ENCODE results near the gene GRK6.
A peak's percentile ranks its signal among the peaks of the same experiment; 100 is the strongest.

The GRK6 gene

GRCh38 chr5:177427211-177427822 is 841 bp downstream of the GRK6 start:
- DNase-seq, result no peak

- peak; percentile 39 for DNase-seq
Measured at GRCh38 chr5:177427919-177428573, 1.6 kb downstream of the GRK6 start.

DNA sequence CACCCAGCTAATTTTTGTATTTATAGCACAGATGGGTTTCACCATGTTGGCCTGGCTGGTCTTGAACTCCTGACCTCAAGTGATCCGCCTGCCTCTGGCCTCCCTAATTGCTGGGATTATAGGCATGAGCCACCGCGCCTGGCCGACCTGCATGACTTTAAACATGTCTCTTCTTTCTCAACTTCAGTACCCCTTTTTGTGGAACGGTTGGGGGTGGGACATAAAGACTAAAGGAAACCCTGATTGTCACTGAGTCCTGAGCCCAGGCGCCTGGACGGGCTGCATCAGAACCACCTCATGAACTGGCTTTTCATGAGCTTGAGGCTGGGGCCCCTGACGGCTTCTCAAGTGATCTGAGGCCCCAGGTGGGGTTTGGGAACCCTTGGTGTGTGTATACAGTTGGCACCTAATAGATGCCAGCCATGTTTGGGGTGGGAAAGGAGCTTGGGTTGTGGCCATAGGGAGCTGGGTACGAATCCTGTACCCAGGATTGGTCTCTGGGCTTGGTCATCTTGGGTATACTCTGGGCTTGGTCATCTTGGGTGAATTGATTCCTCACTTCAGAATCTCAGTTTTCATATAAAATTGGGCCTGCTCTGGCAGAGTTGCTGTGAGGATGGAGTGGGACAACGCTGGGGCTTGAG is 2.2 kb downstream of the GRK6 start:
- DNase-seq, result no peak

DNA sequence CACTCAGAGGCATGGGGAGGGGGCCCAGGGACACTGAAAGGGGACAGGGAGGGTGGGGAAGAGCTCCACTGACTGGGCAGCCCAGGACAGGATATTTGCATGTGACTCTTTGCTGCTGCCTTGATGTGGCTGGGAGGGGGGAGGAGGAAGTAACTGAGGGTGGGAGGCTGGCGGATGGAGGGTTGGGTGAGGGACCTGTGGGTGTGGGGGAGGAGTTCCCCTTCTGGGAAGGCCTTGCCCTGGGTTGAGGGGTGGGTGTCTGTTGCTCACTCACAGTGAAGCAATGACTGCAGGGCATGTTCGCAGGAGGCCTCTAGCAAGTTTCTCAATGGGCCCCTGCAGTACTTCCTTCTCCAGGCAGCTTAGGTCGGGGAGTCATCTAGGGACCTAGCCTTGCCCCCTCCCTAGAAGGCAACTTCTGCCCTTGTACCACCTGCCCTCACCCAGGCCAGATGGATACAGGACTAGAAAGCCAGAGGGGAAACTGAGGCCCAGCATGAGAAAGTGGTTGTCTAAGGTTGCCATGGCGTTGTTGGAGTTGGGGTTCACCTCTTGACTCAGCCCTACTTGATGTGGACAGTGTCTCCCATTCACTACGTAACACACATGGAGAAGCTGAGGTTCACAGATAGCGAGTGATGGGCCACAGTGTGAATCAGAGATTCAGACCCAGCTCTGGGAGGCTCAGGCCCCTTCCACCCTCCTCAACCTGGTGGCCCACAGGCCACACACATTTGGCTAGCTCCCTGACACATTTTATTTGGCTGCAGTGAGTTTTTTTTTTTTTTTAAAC is 3.0 kb downstream of the GRK6 start:
- DNase-seq, result peak; percentile 92

GRCh38 chr5:177430140-177430951 is 3.9 kb downstream of the GRK6 start:
- DNase-seq, result no peak

DNA sequence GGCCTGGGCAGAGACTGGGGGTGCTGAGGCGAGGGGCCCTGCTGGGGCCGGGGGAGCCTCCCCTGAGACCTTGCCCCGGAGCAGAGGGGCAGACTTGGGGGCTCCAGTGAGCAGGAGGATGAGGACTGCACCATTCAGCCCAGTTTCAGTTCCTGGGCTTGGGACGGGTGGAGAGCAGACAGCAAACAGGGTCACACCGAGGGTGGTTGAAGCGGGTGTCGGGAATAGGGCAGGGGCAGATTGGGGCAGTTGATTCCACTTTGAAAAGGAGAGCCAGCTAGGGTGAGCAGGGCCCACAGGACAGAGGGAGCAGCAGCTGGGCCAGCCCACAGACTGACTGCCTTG is 4.5 kb downstream of the GRK6 start:
- DNase-seq, result peak; percentile 22

GRCh38 chr5:177431317-177432142 is 5.1 kb downstream of the GRK6 start:
- peak; percentile 74 for DNase-seq

GRCh38 chr5:177432143-177432838 is 5.8 kb downstream of the GRK6 start:
- no peak for DNase-seq

DNA sequence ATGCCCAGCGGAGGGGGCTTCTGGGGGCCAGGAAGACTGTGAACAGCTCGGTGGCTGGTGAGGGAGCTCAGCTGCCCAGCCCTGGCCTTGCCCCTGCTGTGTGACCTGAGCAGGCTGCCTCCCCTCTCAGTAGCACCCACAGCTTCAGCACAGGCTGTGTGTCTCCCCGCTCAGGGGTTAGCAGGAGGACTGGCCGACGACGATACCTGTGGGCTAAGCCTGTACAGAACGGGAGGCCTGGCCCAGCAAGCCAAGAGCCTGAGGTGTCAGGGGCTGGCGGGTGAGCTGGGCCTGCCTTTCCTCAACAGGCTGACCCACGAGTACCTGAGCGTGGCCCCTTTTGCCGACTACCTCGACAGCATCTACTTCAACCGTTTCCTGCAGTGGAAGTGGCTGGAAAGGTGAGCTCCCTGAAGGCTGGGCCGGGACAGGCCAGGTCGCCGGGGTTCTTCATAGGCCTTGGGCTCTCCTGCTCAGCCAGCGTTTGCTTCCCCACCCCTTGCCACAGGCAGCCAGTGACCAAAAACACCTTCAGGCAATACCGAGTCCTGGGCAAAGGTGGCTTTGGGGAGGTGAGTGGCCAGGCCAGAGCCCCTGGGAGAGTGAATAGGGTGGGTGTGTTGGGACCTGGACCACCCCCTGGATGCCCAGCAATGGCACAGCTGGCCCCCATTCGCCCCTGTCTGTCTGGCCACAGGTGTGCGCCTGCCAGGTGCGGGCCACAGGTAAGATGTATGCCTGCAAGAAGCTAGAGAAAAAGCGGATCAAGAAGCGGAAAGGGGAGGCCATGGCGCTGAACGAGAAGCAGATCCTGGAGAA is 6.6 kb downstream of the GRK6 start:
- no peak for DNase-seq

DNA sequence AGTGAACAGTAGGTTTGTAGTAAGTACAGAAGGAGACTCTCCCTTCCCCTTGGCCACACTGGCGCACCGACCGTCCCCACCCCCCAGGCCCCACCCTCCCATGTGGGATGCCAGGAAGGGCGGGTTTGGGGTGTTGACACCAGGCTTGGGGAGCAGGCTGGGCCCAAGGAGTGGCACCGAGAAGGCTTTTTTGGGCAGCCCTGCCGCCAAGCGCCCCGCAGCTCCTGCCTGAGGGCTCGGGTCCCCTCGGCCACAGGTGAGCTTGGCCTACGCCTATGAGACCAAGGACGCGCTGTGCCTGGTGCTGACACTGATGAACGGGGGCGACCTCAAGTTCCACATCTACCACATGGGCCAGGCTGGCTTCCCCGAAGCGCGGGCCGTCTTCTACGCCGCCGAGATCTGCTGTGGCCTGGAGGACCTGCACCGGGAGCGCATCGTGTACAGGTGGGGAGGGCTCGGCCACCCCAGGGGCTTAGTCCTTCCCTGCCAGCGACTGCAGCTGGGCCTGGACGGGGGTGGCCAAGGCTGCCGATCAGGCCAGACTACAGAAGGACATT is 7.3 kb downstream of the GRK6 start:
- DNase-seq, result no peak

GRCh38 chr5:177434437-177434836 is 8.0 kb downstream of the GRK6 start:
- peak; percentile 70 for DNase-seq

GRCh38 chr5:177434942-177435738 is 8.7 kb downstream of the GRK6 start:
- no peak for DNase-seq

GRCh38 chr5:177435847-177436536 is 9.5 kb downstream of the GRK6 start:
- DNase-seq, result no peak

DNA sequence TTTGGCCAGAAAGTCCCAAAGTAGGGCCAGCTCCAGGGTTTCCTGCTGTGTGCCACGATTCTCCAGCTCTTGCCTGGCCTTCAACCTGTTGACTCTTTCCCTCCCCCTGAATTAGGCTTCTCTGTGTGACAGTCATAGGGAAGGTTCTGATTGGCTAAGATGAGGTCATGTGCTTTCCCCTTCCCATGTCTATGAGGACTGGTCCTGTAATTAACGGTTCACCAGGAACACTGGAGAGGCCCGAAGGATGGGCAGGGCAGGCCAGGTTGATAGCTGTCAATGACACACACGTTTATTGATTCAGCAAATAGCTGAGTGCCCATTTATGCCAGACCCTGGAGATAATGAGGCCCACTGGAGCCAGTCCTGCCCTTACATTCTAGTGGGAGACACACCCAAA is 11.1 kb downstream of the GRK6 start:
- DNase-seq, result no peak

DNA sequence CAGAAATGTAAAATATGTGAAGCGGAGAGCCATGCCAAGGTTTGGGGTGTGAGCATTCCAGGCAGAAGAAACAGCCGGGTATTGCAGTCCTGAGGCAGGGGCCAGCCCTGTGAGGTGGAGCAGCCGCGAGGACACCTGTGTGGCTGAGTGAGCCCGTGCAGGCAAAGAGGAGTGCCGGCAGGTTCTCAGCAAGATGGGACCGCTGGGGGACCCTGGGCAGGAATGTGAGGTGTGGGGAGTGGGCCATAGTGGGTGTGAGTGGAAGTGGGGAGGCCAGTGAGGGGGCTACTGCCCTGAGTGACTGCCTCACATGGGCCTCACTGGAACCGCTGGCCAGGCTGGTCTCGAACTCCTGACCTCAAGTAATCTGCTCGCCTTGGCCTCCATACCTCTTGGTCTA is 12.0 kb downstream of the GRK6 start:
- DNase-seq, result no peak

DNA sequence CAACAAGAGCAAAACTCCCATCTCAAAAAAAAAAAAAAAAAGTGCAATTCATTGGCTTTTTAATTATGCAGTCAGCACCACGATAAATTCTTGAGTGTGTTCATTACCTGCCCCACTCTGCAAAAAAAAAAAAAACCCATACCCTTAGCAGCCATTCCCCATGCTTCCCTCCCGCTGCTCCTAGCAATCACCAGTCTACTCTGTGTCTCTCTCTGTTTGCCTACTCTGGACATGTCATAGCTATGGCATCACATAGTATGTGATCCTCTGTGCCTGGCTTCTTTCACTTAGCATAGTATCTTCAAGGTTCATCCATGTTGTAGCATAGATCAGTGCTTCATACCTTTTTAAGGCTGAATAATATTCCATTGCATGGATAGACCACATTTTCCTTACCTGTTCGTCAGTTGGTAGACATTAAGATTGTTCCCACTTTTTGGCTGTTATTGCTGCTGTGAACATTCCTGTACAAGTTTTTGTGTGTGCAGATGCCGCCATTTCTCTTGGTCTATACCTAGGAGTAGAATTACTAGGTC is 13.1 kb downstream of the GRK6 start:
- no peak for DNase-seq

- peak; percentile 45 for DNase-seq
Measured at GRCh38 chr5:177440211-177440989, 13.9 kb downstream of the GRK6 start.
